HCT116 (cell line): Measurements from ENCODE around the gene MSH3.

Experiments used
- EZH2 ChIP-seq: fragments of 200-600 bp; sonication (generic); IDR thresholded peaks from 2 replicates; pipeline ENCODE4 v1.6.1; 2017; ENCODE audit warnings: antibody characterized with exemption, mixed run types
- EZH2phosphoT487 ChIP-seq: fragments of 200-600 bp; IDR thresholded peaks from 2 replicates; pipeline ENCODE4 v1.6.1; 2018; ENCODE audit warnings: antibody characterized with exemption, borderline replicate concordance
- FOSL1 ChIP-seq: IDR thresholded peaks from 2 replicates; pipeline ENCODE4 v1.6.1; 2012; ENCODE audit warnings: low read depth
- POLR2A ChIP-seq: IDR thresholded peaks from 2 replicates; pipeline ENCODE4 v1.7.0; 2011; ENCODE audit warnings: borderline replicate concordance; ENCODE audit not compliant: insufficient read depth, insufficient read length; ENCODE audit errors: extremely low read depth
- SRF ChIP-seq: IDR thresholded peaks from 2 replicates; pipeline ENCODE4 v1.6.1; 2012; ENCODE audit warnings: low read depth
- ZFX ChIP-seq: fragments of 450-650 bp; IDR thresholded peaks from 2 replicates; pipeline ENCODE4 v1.6.1; 2017
- TF ChIP-seq, protein P1 (sequence below), 3 experiments: fragments of 200-600 bp in 1 of 3; sonication (generic) in 1 of 3; IDR thresholded peaks in 2 of 3; conservative IDR thresholded peaks in 1 of 3; 2 replicates each; pipeline ENCODE4 v1.5.1; 2012 to 2017; ENCODE audit warnings: low read depth in 2 of 3, low read length in 2 of 3, antibody characterized with exemption in 1 of 3, borderline replicate concordance in 1 of 3, control low read depth in 1 of 3, mild to moderate bottlenecking in 1 of 3, mixed read lengths in 1 of 3, mixed run types in 1 of 3, moderate library complexity in 1 of 3; ENCODE audit not compliant: insufficient read depth in 1 of 3

DNA sequence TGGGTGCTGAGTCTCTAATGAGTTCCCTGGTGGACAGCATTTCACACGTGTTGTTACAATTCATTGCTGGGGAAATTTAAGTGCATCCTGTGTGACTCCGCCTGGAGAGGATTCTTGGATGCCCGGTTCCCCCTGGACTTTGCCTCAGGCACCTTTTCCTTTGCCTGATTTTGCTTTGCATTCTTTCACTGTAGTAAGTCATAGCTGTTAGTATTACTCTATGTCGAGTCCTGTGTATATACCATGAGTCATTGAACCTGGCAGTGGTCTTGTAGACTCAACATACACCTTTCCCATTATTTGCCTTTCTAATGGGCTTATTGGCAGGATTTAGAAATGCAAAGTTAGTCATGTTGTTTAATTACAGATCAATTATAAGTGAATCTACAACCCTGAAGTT is 82.3 kb downstream of the MSH3 start:
- no peak for TF ChIP-seq FOSL1
- no peak for TF ChIP-seq EZH2phosphoT487
- TF ChIP-seq, protein P1, sequence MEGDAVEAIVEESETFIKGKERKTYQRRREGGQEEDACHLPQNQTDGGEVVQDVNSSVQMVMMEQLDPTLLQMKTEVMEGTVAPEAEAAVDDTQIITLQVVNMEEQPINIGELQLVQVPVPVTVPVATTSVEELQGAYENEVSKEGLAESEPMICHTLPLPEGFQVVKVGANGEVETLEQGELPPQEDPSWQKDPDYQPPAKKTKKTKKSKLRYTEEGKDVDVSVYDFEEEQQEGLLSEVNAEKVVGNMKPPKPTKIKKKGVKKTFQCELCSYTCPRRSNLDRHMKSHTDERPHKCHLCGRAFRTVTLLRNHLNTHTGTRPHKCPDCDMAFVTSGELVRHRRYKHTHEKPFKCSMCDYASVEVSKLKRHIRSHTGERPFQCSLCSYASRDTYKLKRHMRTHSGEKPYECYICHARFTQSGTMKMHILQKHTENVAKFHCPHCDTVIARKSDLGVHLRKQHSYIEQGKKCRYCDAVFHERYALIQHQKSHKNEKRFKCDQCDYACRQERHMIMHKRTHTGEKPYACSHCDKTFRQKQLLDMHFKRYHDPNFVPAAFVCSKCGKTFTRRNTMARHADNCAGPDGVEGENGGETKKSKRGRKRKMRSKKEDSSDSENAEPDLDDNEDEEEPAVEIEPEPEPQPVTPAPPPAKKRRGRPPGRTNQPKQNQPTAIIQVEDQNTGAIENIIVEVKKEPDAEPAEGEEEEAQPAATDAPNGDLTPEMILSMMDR (IDR thresholded peaks at IDR 0.05 in 2 of 3, conservative IDR thresholded peaks at IDR 0.05 in 1 of 3; ENCODE audit: borderline replicate concordance in 1 of 3, insufficient read depth in 1 of 3, low read depth in 2 of 3, low read length in 2 of 3) = no peak
- no peak for TF ChIP-seq SRF
- TF ChIP-seq EZH2 = no peak
- TF ChIP-seq POLR2A = no peak
- TF ChIP-seq ZFX = no peak
